K562 (cell line): Measurements from ENCODE around the gene NT5DC1. TPM values are rescaled to one million over a fixed set of nuclear protein-coding genes. Genes with fewer than 3 reads are reported as not detected.

Experiments used
- ZBTB40 ChIP-seq, 2 experiments: fragments of 450-650 bp in 1 of 2; sonication (generic) in 1 of 2; formaldehyde crosslinking in 1 of 2; IDR thresholded peaks; 2 replicates each; pipeline versions ENCODE4 v1.7.1 to v1.9.0; 2016 to 2022; ENCODE audit warnings: inconsistent platforms in 1 of 2, mild to moderate bottlenecking in 1 of 2, missing genetic modification reagents in 1 of 2
- polyA plus RNA-seq, 8 experiments: library from polyadenylated mRNA; depleted of rRNA in 4 of 8; stranded (reverse) in 5 of 8; unstranded in 3 of 8; fragments of >200 nt; fragmentation: Nextera tagmentation in 2 of 8; fragmentation: Illumina TruSeq in 1 of 8; extraction: Ambion mirVana in 2 of 8; extraction: Trizol in 1 of 8; gene quantifications; 2 replicates each; pipeline versions ENCODE4 v1.2.1 to v1.2.3, GENCODE V29; 2011 to 2014; ENCODE audit warnings: inconsistent platforms in 1 of 8, missing spikeins in 1 of 8
- total RNA-seq, 7 experiments: library from RNA; depleted of rRNA in 6 of 7; stranded (reverse); fragments of >200 nt in 6 of 7; fragmentation: Illumina TruSeq in 2 of 7; extraction: Trizol in 2 of 7; gene quantifications; 2 replicates each; pipeline versions ENCODE4 v1.2.1 to v1.2.3, GENCODE V29; 2011 to 2021; ENCODE audit warnings: low replicate concordance in 1 of 7

Gene NT5DC1
- total and polyA plus RNA-seq, 9 of the 15 experiments (the other 6 are each of a cell fraction or from before 2014, with no cell fraction given), result 4.9 to 28.5 (median 16.3) TPM

GRCh38 chr6:116176596-116176995 lies 75.9 kb downstream of the NT5DC1 start (continued):
- no peak for TF ChIP-seq ZBTB40 (IDR thresholded peaks at IDR 0.05)
- TF ChIP-seq ZBTB40 (CRISPR knock-in tag; IDR thresholded peaks at IDR 0.05), result no peak
